HepG2 (cell line): ENCODE data around the gene EFCAB11. TPM values are rescaled to one million over a fixed set of nuclear protein-coding genes. Genes with fewer than 3 reads are reported as not detected.

Experiments used
- CREB3 ChIP-seq: sonication (generic); formaldehyde crosslinking; IDR thresholded peaks from 2 replicates; pipeline ENCODE4 v1.5.0; 2020; ENCODE audit warnings: missing genetic modification reagents
- E2F5 ChIP-seq: sonication (generic); formaldehyde crosslinking; conservative IDR thresholded peaks from 2 replicates; pipeline ENCODE4 v1.4.0; 2020; ENCODE audit warnings: missing genetic modification reagents
- HMG20B ChIP-seq: conservative IDR thresholded peaks from 2 replicates; pipeline ENCODE4 v1.6.1; 2016; ENCODE audit warnings: missing genetic modification reagents, missing compliant biosample characterization
- JUND ChIP-seq: sonication (generic); formaldehyde crosslinking; IDR thresholded peaks from 2 replicates; pipeline ENCODE4 v1.8.0; 2022; ENCODE audit warnings: mild to moderate bottlenecking, missing genetic modification reagents
- KLF12 ChIP-seq: sonication (generic); formaldehyde crosslinking; IDR thresholded peaks from 2 replicates; pipeline ENCODE4 v1.4.0; 2020; ENCODE audit warnings: missing genetic modification reagents, borderline replicate concordance
- MAFF ChIP-seq: IDR thresholded peaks from 2 replicates; pipeline ENCODE4 v1.6.1; 2011; ENCODE audit warnings: low read depth, low read length, improper control_type of control experiment
- MXD1 ChIP-seq: sonication (generic); formaldehyde crosslinking; IDR thresholded peaks from 2 replicates; pipeline ENCODE4 v1.4.0; 2020; ENCODE audit warnings: mild to moderate bottlenecking, missing genetic modification reagents
- NFIB ChIP-seq: sonication (generic); formaldehyde crosslinking; IDR thresholded peaks from 2 replicates; pipeline ENCODE4 v1.9.0; 2021; ENCODE audit warnings: missing genetic modification reagents, mild to moderate bottlenecking, borderline replicate concordance
- RELA ChIP-seq: sonication (generic); formaldehyde crosslinking; IDR thresholded peaks from 2 replicates; pipeline ENCODE4 v1.4.0; 2020; ENCODE audit warnings: missing genetic modification reagents
- SIX1 ChIP-seq: sonication (generic); formaldehyde crosslinking; IDR thresholded peaks from 2 replicates; pipeline ENCODE4 v1.4.0; 2020; ENCODE audit warnings: missing genetic modification reagents, borderline replicate concordance
- SNAI1 ChIP-seq: sonication (generic); formaldehyde crosslinking; IDR thresholded peaks from 2 replicates; pipeline ENCODE4 v1.5.0; 2020; ENCODE audit warnings: mild to moderate bottlenecking, missing genetic modification reagents, borderline replicate concordance
- ZNF121 ChIP-seq: sonication (generic); formaldehyde crosslinking; IDR thresholded peaks from 2 replicates; pipeline ENCODE4 v1.5.0; 2020; ENCODE audit warnings: mild to moderate bottlenecking, missing genetic modification reagents
- ZNF263 ChIP-seq: sonication (generic); formaldehyde crosslinking; IDR thresholded peaks from 2 replicates; pipeline ENCODE4 v1.4.0; 2020; ENCODE audit warnings: missing genetic modification reagents
- ZNF563 ChIP-seq: sonication (generic); formaldehyde crosslinking; IDR thresholded peaks from 2 replicates; pipeline ENCODE4 v1.8.0; 2022; ENCODE audit warnings: mild to moderate bottlenecking, moderate library complexity, missing genetic modification reagents
- ZNF7 ChIP-seq: IDR thresholded peaks from 2 replicates; pipeline ENCODE4 v1.6.1; 2016; ENCODE audit warnings: missing biosample characterization, missing genetic modification reagents
- ZSCAN12 ChIP-seq: sonication (generic); formaldehyde crosslinking; IDR thresholded peaks from 2 replicates; pipeline ENCODE4 v1.9.0; 2021; ENCODE audit warnings: mild to moderate bottlenecking, missing genetic modification reagents
- ZSCAN29 ChIP-seq: sonication (generic); formaldehyde crosslinking; conservative IDR thresholded peaks from 2 replicates; pipeline ENCODE4 v1.4.0; 2020; ENCODE audit warnings: mild to moderate bottlenecking, missing genetic modification reagents
- polyA plus RNA-seq, 8 experiments: library from polyadenylated mRNA; depleted of rRNA in 3 of 8; stranded (reverse) in 7 of 8; unstranded in 1 of 8; fragments of >200 nt; fragmentation: Illumina TruSeq in 4 of 8; extraction: Trizol in 4 of 8; gene quantifications; 2 replicates each; pipeline versions ENCODE4 v1.2.1 to v1.2.3, GENCODE V29; 2011 to 2016; ENCODE audit warnings: low read depth in 4 of 8, missing spikeins in 1 of 8, mixed read lengths in 1 of 8; ENCODE audit not compliant: insufficient read depth in 1 of 8
- total RNA-seq, 5 experiments: library from RNA; depleted of rRNA; stranded (reverse); fragments of >200 nt; fragmentation: Illumina TruSeq; extraction: Trizol; gene quantifications; 2 replicates each; pipeline ENCODE4 v1.2.3, GENCODE V29; 2016; ENCODE audit warnings: low read depth in 1 of 5
- TF ChIP-seq, protein P1 (sequence below): sonication (generic); formaldehyde crosslinking; IDR thresholded peaks from 2 replicates; pipeline ENCODE4 v1.9.0; 2021; ENCODE audit warnings: missing genetic modification reagents, borderline replicate concordance
- TF ChIP-seq, protein P2 (sequence below): sonication (generic); formaldehyde crosslinking; conservative IDR thresholded peaks from 2 replicates; pipeline ENCODE4 v1.4.0; 2020; ENCODE audit warnings: missing genetic modification reagents
- TF ChIP-seq, protein P3 (sequence below): sonication (generic); formaldehyde crosslinking; IDR thresholded peaks from 2 replicates; pipeline ENCODE4 v1.9.0; 2022; ENCODE audit warnings: low read depth, missing genetic modification reagents

EFCAB11 gene
- total and polyA plus RNA-seq, 2 of the 13 experiments (the other 11 are each of a cell fraction or from before 2014, with no cell fraction given), result 8.2 to 31.5 TPM

DNA sequence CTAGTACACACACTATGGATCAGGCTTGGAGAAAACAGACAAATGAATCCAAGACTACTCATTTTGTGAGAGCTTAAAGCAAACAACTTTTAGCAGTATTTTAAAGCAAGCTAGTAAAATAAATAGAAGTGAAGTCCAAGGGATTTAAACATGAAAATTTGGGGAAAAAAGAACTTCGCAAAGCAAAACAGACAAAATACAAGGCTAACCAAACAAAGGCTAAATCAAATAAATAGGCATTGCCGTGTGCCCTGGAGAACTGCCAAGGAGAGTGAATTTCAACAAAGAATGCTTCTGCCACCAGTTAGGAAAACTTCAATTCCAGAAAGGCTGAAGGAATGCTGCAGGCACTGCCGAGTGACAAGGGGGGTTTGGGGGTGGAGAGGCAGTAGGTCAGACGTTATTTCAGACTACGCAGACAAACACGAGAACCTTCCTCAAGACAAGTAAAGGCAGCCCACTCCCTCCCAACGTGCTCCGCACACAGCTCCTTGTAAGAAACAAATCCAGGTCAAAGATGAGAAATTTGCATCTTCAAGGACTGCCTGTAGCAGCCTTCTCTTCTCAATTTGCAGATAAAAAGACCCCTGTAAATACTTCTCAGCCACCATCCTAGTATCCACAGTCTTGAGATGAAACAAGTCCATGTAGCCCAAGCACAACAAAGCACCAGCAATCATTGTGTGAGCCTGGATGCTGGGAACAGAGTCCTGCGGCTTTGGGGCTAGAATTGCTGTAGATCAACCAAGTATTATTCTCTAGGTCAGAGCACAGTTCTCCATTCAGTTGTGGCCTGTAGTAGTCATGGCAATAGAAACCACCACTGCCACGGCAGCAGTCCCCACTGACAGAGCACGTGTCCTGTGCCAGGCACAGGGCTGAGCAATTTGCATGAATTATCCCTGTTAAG lies 43.3 kb downstream of the EFCAB11 start (continued):
- TF ChIP-seq KLF12 (CRISPR knock-in tag) (no peak), HMG20B (CRISPR knock-in tag) (no peak), NFIB (no peak), ZSCAN12 (no peak), RELA (CRISPR knock-in tag) (no peak), MAFF (no peak), ZSCAN29 (CRISPR knock-in tag) (0 out of 2 replicates have a peak, but pooled peaks have one; percentile 33), CREB3 (CRISPR knock-in tag) (no peak), E2F5 (no peak), JUND (CRISPR knock-in tag) (no peak), ZNF563 (CRISPR knock-in tag) (no peak), ZNF7 (CRISPR knock-in tag) (no peak), ZNF263 (CRISPR knock-in tag) (0 out of 2 replicates have a peak, but pooled peaks have one; percentile 40), SIX1 (CRISPR knock-in tag) (no peak), ZNF121 (CRISPR knock-in tag) (no peak), SNAI1 (CRISPR knock-in tag) (no peak), MXD1 (CRISPR knock-in tag) (no peak)
- TF ChIP-seq, protein P1, sequence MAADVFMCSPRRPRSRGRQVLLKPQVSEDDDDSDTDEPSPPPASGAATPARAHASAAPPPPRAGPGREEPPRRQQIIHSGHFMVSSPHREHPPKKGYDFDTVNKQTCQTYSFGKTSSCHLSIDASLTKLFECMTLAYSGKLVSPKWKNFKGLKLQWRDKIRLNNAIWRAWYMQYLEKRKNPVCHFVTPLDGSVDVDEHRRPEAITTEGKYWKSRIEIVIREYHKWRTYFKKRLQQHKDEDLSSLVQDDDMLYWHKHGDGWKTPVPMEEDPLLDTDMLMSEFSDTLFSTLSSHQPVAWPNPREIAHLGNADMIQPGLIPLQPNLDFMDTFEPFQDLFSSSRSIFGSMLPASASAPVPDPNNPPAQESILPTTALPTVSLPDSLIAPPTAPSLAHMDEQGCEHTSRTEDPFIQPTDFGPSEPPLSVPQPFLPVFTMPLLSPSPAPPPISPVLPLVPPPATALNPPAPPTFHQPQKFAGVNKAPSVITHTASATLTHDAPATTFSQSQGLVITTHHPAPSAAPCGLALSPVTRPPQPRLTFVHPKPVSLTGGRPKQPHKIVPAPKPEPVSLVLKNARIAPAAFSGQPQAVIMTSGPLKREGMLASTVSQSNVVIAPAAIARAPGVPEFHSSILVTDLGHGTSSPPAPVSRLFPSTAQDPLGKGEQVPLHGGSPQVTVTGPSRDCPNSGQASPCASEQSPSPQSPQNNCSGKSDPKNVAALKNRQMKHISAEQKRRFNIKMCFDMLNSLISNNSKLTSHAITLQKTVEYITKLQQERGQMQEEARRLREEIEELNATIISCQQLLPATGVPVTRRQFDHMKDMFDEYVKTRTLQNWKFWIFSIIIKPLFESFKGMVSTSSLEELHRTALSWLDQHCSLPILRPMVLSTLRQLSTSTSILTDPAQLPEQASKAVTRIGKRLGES (CRISPR knock-in tag), result no peak
- TF ChIP-seq, protein P2, sequence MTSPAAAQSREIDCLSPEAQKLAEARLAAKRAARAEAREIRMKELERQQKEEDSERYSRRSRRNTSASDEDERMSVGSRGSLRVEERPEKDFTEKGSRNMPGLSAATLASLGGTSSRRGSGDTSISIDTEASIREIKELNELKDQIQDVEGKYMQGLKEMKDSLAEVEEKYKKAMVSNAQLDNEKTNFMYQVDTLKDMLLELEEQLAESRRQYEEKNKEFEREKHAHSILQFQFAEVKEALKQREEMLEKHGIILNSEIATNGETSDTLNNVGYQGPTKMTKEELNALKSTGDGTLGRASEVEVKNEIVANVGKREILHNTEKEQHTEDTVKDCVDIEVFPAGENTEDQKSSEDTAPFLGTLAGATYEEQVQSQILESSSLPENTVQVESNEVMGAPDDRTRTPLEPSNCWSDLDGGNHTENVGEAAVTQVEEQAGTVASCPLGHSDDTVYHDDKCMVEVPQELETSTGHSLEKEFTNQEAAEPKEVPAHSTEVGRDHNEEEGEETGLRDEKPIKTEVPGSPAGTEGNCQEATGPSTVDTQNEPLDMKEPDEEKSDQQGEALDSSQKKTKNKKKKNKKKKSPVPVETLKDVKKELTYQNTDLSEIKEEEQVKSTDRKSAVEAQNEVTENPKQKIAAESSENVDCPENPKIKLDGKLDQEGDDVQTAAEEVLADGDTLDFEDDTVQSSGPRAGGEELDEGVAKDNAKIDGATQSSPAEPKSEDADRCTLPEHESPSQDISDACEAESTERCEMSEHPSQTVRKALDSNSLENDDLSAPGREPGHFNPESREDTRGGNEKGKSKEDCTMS (CRISPR knock-in tag), result no peak
- TF ChIP-seq, protein P3, sequence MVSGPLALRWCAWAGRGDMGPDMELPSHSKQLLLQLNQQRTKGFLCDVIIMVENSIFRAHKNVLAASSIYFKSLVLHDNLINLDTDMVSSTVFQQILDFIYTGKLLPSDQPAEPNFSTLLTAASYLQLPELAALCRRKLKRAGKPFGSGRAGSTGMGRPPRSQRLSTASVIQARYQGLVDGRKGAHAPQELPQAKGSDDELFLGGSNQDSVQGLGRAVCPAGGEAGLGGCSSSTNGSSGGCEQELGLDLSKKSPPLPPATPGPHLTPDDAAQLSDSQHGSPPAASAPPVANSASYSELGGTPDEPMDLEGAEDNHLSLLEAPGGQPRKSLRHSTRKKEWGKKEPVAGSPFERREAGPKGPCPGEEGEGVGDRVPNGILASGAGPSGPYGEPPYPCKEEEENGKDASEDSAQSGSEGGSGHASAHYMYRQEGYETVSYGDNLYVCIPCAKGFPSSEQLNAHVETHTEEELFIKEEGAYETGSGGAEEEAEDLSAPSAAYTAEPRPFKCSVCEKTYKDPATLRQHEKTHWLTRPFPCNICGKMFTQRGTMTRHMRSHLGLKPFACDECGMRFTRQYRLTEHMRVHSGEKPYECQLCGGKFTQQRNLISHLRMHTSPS (CRISPR knock-in tag), result no peak
